GM19395 (cell line): ENCODE measurements around the gene TMEM229B.
A peak's percentile ranks its signal among the peaks of the same experiment; 100 is the strongest.

Experiments
- ATAC-seq: cut with Tn5 transposase; IDR thresholded peaks from one replicate; pipeline ENCODE4 v1.9.1; 2021; ENCODE audit warnings: mild to moderate bottlenecking, moderate library complexity; ENCODE audit not compliant: unreplicated experiment

Gene TMEM229B

GRCh38 chr14:67487937-67488893, at the start of gene TMEM229B:
Gene TMEM229B, minus strand, starts transcription at chr14:67488721. Its CDS starts 14,798 bp downstream, at chr14:67473923.
- peak; percentile 87 for ATAC-seq

GRCh38 chr14:67537736-67538135, 49.2 kb upstream of the TMEM229B start:
- no peak for ATAC-seq

- ATAC-seq: no peak
Measured at GRCh38 chr14:67536087-67536486, 47.6 kb upstream of the TMEM229B start.

GRCh38 chr14:67533754-67534085, 45.2 kb upstream of the TMEM229B start:
- no peak for ATAC-seq

GRCh38 chr14:67532998-67533753, 44.7 kb upstream of the TMEM229B start, which contains the start of gene PLEKHH1:
Gene PLEKHH1, plus strand, starts transcription at chr14:67533290. Its CDS starts 8,578 bp downstream, at chr14:67541868.
- no peak for ATAC-seq

- ATAC-seq: no peak
Measured at GRCh38 chr14:67532606-67532997, 44.1 kb upstream of the TMEM229B start.

GRCh38 chr14:67529947-67530935, 41.7 kb upstream of the TMEM229B start:
- no peak for ATAC-seq

- ATAC-seq: no peak
Measured at GRCh38 chr14:67528276-67528675, 39.8 kb upstream of the TMEM229B start.

- ATAC-seq: no peak
Measured at GRCh38 chr14:67527756-67528155, 39.2 kb upstream of the TMEM229B start.

- peak; percentile 50 for ATAC-seq
Measured at GRCh38 chr14:67526676-67527459, 38.3 kb upstream of the TMEM229B start.

- no peak for ATAC-seq
Measured at GRCh38 chr14:67526181-67526580, 37.7 kb upstream of the TMEM229B start.

- no peak for ATAC-seq
Measured at GRCh38 chr14:67525389-67525788, 36.9 kb upstream of the TMEM229B start.

- no peak for ATAC-seq
Measured at GRCh38 chr14:67524634-67524963, 36.1 kb upstream of the TMEM229B start.

GRCh38 chr14:67523764-67524633, 35.5 kb upstream of the TMEM229B start:
- ATAC-seq: no peak

- ATAC-seq: no peak
Measured at GRCh38 chr14:67522270-67522669, 33.7 kb upstream of the TMEM229B start.

- no peak for ATAC-seq
Measured at GRCh38 chr14:67520482-67520881, 32.0 kb upstream of the TMEM229B start.

GRCh38 chr14:67519406-67519805, 30.9 kb upstream of the TMEM229B start:
- no peak for ATAC-seq

GRCh38 chr14:67517083-67517482, 28.6 kb upstream of the TMEM229B start:
- no peak for ATAC-seq

GRCh38 chr14:67516676-67517075, 28.2 kb upstream of the TMEM229B start:
- ATAC-seq: no peak
